Right kidney (tissue), 1 donor: Measurements from ENCODE around the gene MUCL3.
"Not testable (repeated sequence)": the region's sequence is repeated elsewhere in the genome, so short reads cannot be mapped to it uniquely, and the experiment has no call there.

ENCODE experiments used
- DNase-seq: peaks from one replicate; pipeline ENCODE4 v3.0.0-alpha.2; 2016

MUCL3 gene

DNA sequence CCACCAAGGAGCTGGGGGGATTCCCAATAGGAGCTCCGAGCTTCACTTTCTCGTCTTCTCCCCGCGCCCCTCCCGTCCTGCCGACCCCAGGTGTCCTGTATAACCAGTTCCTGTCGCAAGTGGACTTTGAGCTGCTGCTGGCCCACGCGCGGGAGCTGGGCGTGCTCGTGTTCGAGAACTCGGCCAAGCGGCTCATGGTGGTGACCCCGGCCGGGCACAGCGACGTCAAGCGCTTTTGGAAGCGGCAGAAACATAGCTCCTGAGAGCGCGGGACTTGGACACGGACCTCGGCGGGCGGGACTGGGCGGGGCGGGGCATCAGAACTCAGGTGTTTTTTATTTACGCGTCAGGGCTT lies 27.1 kb upstream of the MUCL3 start:
- DNase-seq = no peak

DNA sequence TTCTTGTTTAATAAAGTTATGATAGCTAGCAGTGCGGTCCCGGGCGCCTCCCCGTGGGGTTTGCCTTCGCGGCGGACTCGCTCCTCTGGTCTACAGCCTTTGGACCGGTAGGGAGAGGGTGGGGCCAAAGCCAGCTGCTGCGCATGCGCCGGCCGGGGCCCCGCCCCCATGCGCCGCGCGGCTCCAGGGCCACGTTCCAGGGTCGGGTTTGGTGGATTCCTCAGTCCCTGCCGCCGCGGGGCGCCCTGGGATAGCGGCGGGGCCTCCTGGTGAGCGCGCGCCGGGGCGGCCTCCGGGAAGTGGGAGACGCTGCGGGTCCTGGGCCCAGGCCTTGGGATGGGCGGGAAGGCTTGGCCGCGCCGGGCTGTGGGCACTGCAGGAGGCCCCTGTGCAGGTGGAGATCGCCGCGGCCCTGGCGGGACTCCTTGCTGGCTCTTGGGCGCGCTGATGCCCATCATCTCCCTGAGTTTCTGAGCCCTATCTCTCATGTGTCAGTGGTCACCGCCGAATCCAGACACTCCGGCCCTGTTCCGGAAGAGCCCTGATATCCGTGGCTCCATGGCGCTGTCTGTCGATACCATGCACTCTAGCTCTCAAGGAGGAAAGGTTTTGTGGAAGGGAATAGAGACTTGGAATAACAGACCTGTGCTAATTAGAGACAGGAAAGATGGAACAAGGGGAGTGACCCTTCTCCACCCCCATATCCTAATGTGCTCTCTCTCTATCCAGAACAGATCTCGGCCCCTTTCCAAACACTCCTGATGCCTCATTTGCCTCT lies 26.5 kb upstream of the MUCL3 start, which contains the start of gene VARS2:
Gene VARS2 (plus strand): TSS at position 163 of the 778 bp plus-strand sequence. CDS start 599 bp downstream, at position 762.
- peak; percentile 96 for DNase-seq

DNA sequence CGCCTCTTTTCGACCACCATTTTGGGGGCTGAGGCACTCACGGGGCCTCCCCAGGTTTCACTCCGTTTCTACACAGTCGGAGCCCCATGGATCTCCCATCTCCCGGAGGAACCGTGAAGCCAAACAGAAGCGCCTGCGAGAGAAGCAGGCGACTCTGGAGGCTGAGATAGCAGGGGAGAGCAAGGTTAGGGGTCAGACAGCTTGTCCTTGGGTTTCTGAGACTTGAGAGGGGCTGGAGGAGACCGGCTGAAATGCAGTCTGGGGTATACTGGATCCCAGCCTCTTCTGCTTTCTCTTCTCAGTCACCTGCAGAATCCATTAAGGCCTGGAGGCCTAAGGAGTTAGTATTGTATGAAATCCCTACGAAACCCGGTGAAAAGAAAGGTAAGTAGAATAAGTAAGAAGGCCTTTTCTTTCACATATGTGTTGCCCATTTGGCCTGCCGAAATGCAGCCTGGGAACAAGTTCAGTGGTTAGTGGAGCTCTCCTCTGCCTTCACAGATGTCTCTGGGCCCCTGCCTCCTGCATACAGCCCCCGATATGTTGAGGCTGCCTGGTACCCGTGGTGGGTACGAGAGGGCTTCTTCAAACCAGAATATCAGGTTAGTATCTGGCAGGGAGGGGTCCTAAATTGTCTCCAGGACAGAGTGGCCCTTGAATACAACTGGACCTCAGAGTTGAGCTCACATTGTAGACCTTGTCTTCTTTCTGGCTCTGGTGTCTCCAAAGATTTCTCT lies 25.8 kb upstream of the MUCL3 start:
- peak; percentile 48 for DNase-seq

DNA sequence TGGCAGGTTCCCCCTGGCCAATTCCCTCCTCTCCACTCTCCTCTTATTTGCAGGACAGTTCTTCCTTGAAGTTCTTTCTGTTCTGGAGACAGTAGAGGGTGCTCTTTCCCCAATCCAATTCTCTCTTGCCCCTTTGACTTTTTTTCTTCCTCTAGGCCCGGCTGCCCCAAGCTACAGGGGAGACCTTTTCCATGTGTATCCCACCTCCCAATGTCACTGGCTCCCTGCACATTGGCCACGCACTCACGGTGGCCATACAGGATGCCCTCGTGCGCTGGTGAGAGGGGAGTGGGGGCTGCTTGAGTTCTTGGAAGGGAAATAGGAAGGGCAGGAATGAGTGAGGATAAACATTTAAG lies 25.2 kb upstream of the MUCL3 start:
- DNase-seq = peak; percentile 62

DNA sequence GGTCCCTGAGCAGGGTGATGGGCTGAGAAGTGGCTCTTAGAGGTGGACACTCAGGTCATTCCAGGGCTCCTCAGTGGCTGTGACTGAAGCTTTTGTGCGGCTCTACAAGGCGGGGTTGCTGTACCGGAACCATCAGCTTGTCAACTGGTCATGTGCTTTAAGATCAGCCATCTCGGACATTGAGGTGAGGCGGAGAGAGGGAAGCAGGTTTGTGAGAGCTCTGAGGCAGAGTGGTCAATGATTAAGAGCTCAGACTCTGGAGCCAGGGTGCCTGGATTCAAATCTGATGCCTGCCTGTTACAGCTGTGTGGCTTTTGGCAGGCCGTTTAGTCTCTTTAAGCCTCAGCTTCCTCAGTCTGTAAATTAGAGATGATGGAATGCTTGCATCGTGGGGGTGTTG lies 23.7 kb upstream of the MUCL3 start:
- DNase-seq = no peak

DNA sequence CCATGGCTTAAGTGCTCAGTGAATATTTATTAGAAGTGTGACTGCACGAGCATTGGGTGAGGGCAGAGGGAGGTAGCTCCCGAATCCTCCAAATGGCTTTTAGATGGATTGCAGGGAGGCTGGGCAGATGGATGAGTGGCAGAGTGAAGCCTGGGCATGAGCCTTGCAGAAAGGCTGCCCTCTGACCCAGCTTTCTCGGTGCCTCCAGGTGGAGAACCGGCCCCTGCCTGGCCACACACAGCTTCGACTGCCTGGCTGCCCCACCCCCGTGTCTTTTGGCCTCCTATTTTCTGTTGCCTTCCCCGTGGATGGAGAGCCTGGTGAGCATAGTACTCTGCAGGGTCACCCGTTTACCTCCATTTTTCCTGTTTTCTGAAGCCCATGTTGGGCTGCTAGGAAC lies 23.3 kb upstream of the MUCL3 start:
- DNase-seq = no peak

DNA sequence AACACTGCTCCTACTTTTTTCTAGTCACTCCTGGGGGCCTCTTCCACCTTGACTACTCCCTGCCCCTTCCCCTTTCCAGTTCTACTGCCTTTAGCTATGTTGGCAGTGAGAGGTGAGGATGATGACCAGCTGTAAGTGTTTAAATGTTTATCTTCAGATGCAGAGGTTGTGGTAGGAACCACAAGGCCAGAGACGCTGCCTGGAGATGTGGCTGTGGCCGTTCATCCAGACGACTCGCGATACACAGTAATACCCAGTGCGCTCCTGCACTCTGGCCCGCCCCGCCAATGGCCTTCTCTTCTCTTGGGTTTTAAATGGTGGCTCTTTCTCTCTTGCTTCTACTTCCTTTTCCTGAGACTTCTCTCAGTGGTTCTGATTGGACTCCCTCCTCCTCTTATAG lies 22.1 kb upstream of the MUCL3 start:
- no peak for DNase-seq

DNA sequence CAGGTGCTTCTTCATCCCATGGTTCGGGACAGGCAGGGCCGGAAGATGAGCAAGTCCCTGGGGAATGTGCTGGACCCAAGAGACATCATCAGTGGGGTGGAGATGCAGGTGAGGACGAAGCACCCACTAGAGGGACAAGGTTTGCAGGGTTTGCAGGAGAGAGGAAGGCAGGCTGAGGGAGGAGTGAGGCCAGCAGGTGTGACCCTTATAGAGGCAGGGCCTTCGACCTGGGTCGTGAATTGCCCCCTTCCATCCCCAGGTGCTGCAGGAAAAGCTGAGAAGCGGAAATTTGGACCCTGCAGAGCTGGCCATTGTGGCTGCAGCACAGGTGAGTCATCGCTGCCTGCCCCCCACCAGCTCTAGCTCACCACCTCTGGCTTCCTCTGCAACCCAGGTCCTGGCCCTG lies 18.3 kb upstream of the MUCL3 start:
- DNase-seq = no peak

DNA sequence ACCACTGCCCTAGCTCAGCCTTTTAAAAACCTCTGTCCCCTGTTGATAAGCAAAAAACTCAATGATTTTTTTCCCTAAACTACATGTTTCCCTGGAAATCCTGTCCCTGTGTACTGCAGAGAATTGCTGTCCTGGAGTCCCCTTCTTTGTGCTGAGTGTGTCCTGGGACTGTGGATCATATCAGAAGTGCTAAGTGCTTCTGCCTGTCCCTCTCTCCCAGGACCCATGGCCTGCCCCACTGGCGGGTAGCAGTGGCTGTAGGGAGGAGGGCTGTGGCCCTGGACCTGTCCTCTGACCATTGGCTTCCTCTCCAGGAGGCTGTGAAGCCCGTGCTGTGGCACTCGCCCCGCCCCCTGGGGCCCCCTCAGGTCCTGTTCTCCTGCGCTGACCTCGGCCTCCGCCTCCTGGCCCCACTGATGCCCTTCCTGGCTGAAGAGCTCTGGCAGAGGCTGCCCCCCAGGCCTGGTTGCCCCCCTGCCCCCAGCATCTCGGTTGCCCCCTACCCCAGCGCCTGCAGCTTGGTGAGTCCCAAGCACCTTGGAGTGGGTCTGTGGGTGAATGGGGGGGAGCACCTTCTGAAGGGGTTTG lies 16.6 kb upstream of the MUCL3 start:
- not testable (repeated sequence) for DNase-seq

DNA sequence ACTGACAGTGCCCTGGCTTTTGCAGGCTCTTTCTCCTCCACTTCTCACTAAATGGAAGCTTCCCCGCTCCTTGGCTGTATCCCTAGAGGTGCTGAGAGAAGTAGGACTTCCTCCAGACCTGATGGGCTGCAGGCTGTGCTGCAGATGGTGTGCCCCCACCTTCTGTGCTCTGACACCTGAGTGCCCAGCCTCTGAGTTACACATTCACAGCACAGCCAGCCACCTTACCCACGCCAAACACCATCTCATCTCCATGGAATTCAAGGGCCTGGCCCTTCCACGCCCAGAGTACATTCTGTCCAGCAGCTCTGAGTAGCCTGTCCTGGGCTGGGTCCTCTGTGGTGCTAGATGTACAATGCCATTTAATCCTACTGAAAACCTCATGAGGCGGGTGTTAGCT lies 14.1 kb upstream of the MUCL3 start:
- no peak for DNase-seq

DNA sequence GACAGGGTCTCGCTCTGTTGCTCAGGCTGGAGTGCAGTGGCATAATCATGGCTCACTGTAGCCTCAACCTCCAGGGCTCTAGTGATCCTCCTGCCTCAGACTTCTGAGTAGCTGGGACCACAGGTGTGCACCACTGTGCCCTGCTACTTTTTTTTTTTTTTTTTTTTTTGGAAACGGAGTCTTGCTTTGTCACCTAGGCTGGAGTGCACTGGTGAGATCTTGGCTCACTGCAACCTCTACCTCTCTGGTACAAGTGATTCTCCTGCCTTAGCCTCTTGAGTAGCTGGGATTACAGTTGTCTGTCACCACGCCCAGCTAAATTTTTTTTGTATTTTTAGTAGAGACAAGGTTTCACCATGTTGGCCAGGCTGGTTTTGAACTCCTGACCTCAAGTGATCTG lies 13.7 kb upstream of the MUCL3 start:
- DNase-seq = not testable (repeated sequence)

DNA sequence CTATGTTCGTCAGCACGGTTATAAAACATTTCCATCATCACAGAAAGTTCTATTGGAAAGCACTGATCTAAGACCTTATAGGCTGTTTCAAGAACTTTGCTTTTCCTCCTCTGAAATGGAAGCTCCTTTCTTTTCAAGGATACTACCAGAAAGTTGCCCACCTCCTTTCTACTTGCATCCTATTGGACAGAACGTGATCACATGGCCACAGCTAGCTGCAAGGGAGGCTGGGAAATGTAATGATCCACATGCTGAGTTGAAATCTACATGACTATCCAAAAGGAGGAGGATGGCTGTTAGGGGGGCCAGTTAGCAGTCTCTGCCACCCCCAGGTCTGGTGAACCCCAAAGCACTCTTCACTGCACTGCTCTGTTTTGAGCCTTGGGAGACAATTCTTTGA lies 12.1 kb upstream of the MUCL3 start:
- DNase-seq = no peak

DNA sequence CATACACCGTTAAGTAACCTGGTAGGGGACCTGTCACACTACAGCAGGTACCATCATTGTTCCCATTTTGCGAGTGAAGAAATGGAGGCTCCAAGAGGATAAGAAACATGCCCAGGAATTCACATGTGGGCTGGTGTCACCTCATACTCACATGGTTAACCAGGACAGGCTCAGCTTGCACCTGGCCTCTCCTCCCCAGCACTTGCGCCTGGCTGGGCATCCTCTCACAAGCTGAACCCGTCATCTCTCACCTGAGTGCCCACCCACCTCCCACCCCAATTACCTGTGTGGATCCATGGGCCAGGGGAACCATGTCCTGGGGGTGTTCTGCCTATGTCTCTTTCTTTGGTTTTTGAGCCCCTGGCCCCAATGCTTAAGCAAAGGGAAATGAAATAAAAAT lies 10.3 kb upstream of the MUCL3 start:
- DNase-seq = no peak

DNA sequence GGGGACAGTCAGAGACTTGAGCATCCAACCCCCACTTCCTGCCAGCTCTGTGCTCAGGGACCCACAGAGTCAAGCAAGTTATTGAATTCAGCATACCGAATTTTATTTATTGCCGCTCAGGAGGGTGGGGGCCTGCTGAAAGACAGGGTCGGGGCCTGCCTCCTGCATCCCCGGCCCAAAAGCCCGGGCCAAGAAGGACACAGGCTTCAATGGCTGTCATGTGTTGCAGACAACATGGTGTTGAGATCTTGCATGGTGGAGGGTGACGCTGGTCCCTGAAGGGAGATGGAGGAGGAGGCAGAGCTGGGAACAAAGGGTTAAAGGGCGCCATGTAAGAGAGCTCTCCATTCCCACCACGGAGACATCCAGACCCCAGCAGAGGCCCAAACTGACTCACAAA lies 9.5 kb upstream of the MUCL3 start:
- DNase-seq = no peak

DNA sequence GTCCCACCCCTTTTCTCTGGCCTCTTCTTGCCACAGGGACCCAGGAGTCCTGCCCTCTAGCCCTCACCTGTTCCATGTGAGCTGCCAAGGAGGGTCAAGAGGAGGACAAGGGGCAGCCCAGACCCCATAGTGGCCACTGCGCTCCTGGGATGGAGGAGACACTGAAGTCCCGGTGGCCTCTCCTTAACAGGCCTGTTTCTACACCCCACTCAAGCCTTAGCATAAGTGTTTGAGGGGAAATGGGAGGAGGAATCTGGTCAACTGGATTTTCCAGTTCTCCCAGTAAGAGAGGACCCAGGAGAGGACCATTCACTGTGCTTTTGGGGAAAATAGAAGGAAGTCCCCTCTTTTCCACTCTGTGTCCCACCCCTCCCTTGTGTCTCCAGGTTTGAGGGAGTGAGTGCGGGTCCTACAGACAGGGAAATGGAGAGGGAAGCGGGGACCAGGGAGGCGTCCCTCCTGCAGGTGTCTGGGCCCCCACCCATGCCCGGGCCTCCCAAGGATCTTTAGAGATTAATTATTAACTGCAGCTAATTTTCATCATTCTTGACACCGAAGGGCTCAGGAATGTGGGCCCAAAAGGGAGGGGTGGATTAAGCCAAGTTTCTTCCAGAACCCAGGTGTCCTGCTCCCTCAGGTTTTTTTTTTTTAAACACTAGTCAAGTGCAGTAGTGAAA lies 8.7 kb upstream of the MUCL3 start, which contains the start of gene SFTA2:
Gene SFTA2 (minus strand): TSS at position 202 of the 677 bp plus-strand sequence. CDS start 74 bp downstream, at position 128.
- no peak for DNase-seq

DNA sequence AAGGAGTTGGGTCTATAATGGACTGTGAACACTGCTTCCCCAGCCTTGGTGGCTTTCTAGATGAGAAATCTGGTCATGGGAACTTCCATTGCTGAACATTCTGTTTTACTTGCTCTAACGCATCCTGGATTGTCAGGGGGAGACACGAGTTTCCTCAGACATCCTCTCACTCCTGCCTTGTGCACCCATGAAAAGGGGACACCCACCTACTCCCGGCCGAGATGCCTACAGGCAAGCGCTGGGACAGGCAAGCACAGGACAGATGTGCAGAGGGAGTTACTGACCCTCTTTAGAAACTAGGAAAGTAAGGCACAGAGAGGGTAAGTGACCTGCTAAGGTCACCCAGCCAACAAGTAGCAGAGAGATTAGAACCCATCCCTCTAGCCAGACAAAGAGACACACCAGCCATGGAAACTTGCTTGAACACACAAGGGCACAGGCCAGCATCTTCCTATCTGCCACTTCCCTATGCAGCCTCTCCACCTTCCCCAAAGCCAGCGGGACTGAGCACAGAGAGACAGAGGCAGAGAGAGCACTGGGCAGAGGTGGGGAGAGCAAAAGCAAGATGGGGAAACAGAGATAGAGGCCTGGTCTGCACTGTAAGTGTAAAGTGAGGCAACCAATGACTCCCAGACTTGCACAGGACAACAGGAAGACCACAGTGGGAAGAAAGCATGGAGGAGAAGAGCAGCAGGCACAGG lies 8.0 kb upstream of the MUCL3 start:
- no peak for DNase-seq

DNA sequence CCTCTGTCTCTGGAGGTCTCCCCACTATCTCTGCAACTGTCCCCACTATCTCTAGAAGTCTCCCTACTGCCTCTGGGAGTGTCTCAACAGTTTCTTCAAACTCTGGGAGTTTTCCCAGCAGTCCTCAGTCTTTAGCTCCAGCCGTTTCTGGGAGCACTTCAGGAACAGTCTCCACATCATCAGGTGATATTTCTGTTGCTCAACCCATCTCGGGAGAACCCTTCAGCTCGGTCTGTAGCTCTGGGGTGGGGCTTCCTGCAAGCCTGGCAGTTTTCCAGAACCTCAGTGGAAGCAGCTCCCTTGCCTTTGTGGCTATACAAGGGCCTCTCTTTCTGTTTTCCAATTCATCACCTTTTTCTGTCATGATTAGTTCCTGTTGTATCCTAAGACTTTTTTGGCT lies 5.8 kb upstream of the MUCL3 start:
- DNase-seq = no peak

DNA sequence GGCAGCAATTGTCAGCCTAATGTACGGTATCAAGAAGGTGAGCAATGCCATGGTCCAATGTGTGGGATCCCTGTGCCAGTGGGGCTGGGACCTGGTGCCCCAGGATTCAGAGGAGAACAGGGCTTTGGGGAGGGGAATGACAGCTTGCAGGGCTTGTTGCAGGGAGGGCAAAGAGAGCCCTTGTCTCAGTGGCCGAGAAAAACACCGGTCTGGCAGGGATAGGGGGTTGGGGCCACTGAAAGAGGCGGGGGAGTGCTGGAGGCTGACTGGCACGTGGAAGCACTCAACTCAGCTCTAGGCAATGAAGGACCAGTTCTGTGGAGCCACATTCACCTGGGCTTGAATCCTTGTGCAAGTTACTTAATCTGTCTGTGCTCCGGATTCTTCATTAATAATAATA lies 3.5 kb upstream of the MUCL3 start:
- DNase-seq = no peak

DNA sequence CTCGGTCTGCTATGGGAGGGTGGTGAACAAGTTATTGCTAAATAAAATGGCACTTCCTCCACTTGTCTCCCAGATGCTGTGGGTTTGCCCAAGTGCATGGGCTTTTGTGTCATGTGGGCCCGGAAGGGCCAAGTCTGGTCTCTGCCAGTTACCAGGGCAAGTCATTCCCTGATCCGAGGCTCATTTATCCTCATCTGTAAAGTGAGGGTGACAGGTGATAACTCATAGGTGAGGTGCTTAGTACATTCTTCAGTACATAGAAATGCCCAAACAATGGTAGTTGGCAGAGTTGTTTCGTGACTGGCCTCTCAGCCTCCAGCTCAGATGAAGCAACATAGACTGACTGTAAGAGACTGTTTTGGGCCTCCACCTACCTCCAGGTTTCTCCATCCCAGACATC lies 2.0 kb upstream of the MUCL3 start:
- DNase-seq = no peak

DNA sequence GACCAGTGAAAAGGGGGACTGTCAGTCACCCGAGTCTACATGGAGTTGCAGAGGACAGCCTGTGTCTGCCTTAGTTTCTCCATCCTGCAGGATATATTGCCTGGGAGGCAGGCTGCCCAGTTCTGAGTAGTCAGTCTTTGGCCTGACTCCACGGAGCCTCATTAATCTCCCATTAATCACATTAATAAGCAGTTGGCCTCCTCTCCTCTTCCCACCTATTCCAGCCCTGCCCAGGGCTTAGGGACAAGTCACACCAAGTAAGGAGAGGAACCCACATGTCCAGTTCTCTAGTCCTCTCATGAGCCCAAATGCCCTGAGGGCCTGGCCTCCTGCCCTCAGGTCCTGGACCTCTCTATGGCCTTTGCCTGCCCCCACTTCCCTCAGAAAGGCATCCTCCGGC lies 1.3 kb upstream of the MUCL3 start:
- no peak for DNase-seq

DNA sequence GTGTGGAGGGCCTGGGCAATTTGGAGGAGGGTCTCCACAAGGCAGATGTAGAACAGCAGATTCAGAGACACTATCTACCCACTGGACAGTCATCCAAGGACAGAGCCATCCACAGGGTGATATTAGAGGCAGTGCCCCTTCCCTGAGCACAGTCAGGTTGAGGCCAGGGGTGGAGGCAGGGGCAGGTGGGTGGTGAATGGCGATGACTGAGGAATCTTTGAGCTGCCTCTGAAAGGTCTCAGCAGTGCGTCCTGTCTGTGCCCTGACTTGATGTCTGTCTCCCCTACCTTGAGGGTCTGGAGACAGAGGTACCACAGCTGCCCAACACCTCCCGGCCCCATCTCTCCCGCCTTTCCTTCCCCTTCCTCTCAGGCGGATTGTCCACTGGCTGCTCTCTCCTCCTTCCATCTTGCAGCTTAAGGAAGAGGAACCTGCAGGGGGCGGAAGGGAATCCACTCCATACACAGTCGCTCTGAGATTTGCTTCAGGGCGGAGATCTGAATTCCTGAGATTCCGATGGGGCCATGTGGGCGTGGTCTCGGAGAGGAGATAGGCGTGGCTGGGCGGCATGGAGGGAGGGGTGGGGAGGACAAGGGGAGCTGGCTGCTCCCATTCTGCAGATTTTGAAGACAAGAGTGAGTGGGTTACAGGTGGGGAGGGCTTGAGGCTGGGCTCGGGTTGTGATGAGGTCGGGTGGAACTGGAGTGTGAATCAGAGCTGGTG lies 1.7 kb downstream of the MUCL3 start:
- DNase-seq = peak; percentile 48

DNA sequence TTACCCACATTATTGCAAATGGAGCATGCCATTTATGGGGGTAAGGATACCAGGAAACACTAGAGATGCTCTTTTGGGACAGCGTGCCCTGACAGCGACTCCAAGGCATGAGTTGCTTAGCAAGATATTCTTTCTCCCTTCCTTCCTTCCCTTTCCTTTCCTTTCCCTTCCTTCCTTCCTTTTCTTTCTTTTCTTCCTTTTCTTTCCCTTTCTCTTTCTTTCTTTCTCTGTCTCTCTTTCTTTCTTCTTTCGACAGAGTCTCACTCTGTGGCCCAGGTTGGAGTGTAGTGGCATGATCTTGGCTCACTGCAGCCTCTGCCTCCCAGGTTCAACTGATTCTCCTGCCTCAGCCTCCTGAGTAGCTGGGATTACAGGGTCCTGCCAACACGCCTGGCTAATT lies 3.3 kb downstream of the MUCL3 start:
- no peak for DNase-seq
